Gastroesophageal sphincter (tissue), 4 donors: ENCODE results near the gene ARMH1. TPM values are rescaled to one million over a fixed set of nuclear protein-coding genes. Genes with fewer than 3 reads are reported as not detected.

Experiments used
- ATAC-seq: fragments of 150-250 bp; one replicate; pipeline ENCODE4 v1.9.1; 2016; ENCODE audit warnings: mild to moderate bottlenecking, moderate library complexity
- H3K27ac ChIP-seq, 4 donors: fragments of 200-600 bp; sonication (generic) in 3 of 4; 1 replicate in 3 of 4; 2 replicates in 1 of 4; pipeline ENCODE4 v1.5.1; 2016 to 2019
- H3K27me3 ChIP-seq: fragments of 200-600 bp; sonication (generic); one replicate; pipeline ENCODE4 v1.5.1; 2019
- H3K36me3 ChIP-seq, 2 donors: fragments of 200-600 bp; sonication (generic); one replicate each; pipeline ENCODE4 v1.5.1; 2019; ENCODE audit warnings: control low read depth in 1 of 2
- H3K4me1 ChIP-seq, 3 donors: fragments of 200-600 bp; sonication (generic); 1 replicate in 2 of 3; 2 replicates in 1 of 3; pipeline ENCODE4 v1.5.1; 2016 to 2019; ENCODE audit warnings: control low read depth in 2 of 3
- H3K4me3 ChIP-seq, 2 donors: fragments of 200-600 bp; sonication (generic); one replicate each; pipeline ENCODE4 v1.5.1; 2019; ENCODE audit warnings: mild to moderate bottlenecking in 1 of 2, moderate library complexity in 1 of 2
- H3K9me3 ChIP-seq, 3 donors: fragments of 200-600 bp; sonication (generic); one replicate each; pipeline ENCODE4 v1.5.1; 2017 to 2019; ENCODE audit warnings: control low read depth in 2 of 3
- CTCF ChIP-seq, 4 experiments: fragments of 200-600 bp in 2 of 4; fragments of 450-650 bp in 2 of 4; sonication (generic) in 1 of 4; IDR thresholded peaks; one replicate each; pipeline ENCODE4 v1.5.1; 2017 to 2019; ENCODE audit warnings: antibody characterized with exemption in 4 of 4, mild to moderate bottlenecking in 2 of 4, moderate library complexity in 2 of 4
- EP300 ChIP-seq: sonication (generic); formaldehyde crosslinking; IDR thresholded peaks from one replicate; pipeline ENCODE4 v1.6.1; 2017; ENCODE audit warnings: antibody characterized with exemption, mild to moderate bottlenecking
- POLR2A ChIP-seq, 2 donors: fragments of 450-650 bp; IDR thresholded peaks; one replicate each; pipeline ENCODE4 v1.6.1; 2017; ENCODE audit warnings: antibody characterized with exemption in 2 of 2, mild to moderate bottlenecking in 2 of 2, moderate library complexity in 1 of 2
- POLR2AphosphoS5 ChIP-seq: sonication (generic); formaldehyde crosslinking; IDR thresholded peaks from one replicate; pipeline ENCODE4 v1.6.1; 2017; ENCODE audit warnings: antibody characterized with exemption
- WGBS, 2 donors: methylation state at CpG; one replicate each; pipeline ENCODE4 v1.1.5; 2018; ENCODE audit warnings: low coverage in 1 of 2; 5-methylcytosine and 5-hydroxymethylcytosine counted together
- total RNA-seq, 4 donors: library from RNA; depleted of rRNA; stranded (reverse); fragments of >200 nt; gene quantifications; one replicate each; pipeline ENCODE4 v1.1.0, GENCODE V29; 2016

Gene ARMH1
- total RNA-seq, 4 donors from 2014 or later, result 0.66 to 3.0 (median 1.3) TPM

GRCh38 chr1:44724296-44724954 lies 49.9 kb downstream of the ARMH1 start:
- Histone ChIP-seq H3K4me3 (no peak overlapping the region), H3K36me3 (no peaks in the 10 kb centered on the region), H3K4me1 (peaks cover 0 to 5% (median 0%) of the 10 kb centered on the region in 3 donors), H3K27me3 (peaks cover 21% of the 10 kb centered on the region), H3K27ac (no peak overlapping the region), H3K9me3 (no peaks in the 10 kb centered on the region)
- TF ChIP-seq EP300, result no peak
- TF ChIP-seq POLR2A (IDR thresholded peaks at IDR 0.05), result no peak
- no peak for TF ChIP-seq CTCF (IDR thresholded peaks at IDR 0.05)
- no peak for TF ChIP-seq POLR2AphosphoS5
- no peak for ATAC-seq
- no CpG with 5 or more reads among the region's 64 CpGs for WGBS, 2 donors

GRCh38 chr1:44724955-44725698 lies 50.6 kb downstream of the ARMH1 start:
- Histone ChIP-seq H3K27me3 (peaks cover 21% of the 10 kb centered on the region), H3K4me3 (no peak overlapping the region), H3K9me3 (no peaks in the 10 kb centered on the region), H3K4me1 (peaks cover 0 to 12% (median 0%) of the 10 kb centered on the region in 3 donors), H3K36me3 (no peaks in the 10 kb centered on the region), H3K27ac (no peak overlapping the region)
- 49 to 70% methylated on average over 3 to 5 of the region's 27 CpGs for WGBS, 2 donors
- TF ChIP-seq CTCF (IDR thresholded peaks at IDR 0.05) (no peak), EP300 (no peak), POLR2A (IDR thresholded peaks at IDR 0.05) (no peak), POLR2AphosphoS5 (no peak)
- ATAC-seq, result no peak

- Histone ChIP-seq H3K4me3 (peak within 1 kb of the TSS in 1 of 2 donors; percentile 16), H3K9me3 (no peaks in the 10 kb centered on the region), H3K36me3 (no peaks in the 10 kb centered on the region), H3K27me3 (peaks cover 5% of the 10 kb centered on the region), H3K27ac (peak within 1 kb of the TSS; percentile 84 to 94 (median 86)), H3K4me1 (peaks cover 0 to 22% (median 0%) of the 10 kb centered on the region in 3 donors)
- 2% methylated on average over 18 to 19 of the region's 19 CpGs for WGBS, 2 donors
- ATAC-seq, result peak; percentile 87
- TF ChIP-seq EP300 (no peak), CTCF (IDR thresholded peaks at IDR 0.05) (peak; percentile 73 to 82 (median 78)), POLR2AphosphoS5 (peak; percentile 95), POLR2A (IDR thresholded peaks at IDR 0.05) (peak; percentile 69 to 96)
These were observed 56.4 kb downstream of the ARMH1 start, which contains the start of gene RNU5D-1 for GRCh38 chr1:44730741-44731512. RNU5D-1 (minus strand) TSS chr1:44731170.

GRCh38 chr1:44733365-44733764 lies 58.9 kb downstream of the ARMH1 start:
- Histone ChIP-seq H3K4me1 (peaks cover 0 to 22% (median 0%) of the 10 kb centered on the region in 3 donors), H3K27ac (peak overlapping the region in 3 of 4 donors; percentile 38 to 48 (median 47)), H3K27me3 (no peaks in the 10 kb centered on the region), H3K9me3 (no peaks in the 10 kb centered on the region), H3K36me3 (no peaks in the 10 kb centered on the region), H3K4me3 (no peak overlapping the region)
- 29% methylated on average over 1 of the region's 1 CpG; no CpG with 5 or more reads in 1 of the 2 donors for WGBS, 2 donors
- no peak for TF ChIP-seq POLR2A (IDR thresholded peaks at IDR 0.05)
- TF ChIP-seq POLR2AphosphoS5, result no peak
- TF ChIP-seq CTCF (IDR thresholded peaks at IDR 0.05), result no peak
- no peak for TF ChIP-seq EP300
- ATAC-seq, result no peak
